ENCODE data around the gene EMILIN2.

Gene EMILIN2

DNA sequence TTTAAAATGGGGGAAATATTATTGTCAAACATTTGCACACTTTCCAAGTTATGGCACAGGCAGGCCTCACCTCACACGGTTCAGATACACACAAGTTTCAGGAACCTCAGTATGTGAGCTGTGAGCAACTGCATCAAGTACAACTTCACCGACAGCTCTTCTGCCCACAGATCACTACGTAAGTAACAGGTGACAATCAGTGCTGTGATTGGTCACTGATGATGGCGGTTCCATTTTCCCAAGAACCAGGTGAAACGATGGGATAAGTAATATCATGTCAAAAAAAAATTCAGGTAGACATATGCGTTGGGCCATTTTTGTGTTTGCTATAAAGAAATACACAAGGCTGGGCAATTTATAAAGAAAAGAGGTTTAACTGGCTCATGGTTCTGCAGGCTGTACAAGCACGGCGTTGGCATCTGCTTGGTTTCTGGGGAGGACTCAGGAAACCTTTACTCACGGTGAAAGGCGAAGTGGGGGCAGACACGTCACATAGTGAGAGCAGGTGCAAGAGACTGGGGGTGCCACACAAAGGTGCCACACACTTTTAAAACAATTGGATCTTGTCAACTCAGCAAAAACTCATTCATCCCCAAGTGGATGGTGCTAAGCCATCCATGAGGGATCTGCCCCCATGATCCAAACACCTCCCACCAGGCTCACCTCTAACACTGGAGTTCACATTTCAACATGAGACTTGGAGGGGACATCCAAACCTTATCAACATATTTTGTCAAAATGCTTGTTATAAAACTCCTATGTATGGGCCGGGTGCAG, 108.3 kb downstream of the EMILIN2 start:
- no peak for DNase-seq (ENCODE audit: low read depth, low spot score)

GRCh38 chr18:2956056-2956455, 109.2 kb downstream of the EMILIN2 start:
- DNase-seq (ENCODE audit: low read depth, low spot score) = no peak

DNA sequence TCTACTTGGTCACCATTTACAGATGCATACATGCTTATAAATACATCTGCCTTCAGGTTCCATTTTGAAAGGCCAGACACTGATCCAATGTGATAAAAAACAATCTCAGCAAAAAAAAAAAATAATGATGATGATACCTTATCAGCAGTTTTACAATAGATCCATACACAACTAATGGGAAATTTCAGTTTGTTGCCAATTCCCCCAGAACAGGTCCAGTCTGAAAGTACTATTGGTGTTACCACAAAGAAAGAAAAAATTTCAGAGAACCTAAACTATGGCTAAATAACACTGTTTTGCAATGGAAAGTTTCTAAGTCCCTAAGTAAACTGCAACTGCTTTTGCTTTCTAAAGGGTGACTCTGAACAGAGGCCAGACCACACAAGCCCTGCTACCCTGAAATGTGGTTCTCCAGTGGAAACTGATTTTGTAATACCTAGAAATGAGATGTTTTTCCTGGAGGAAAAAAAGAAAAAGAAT, 112.1 kb downstream of the EMILIN2 start:
- no peak for DNase-seq (ENCODE audit: low read depth, low spot score)

DNA sequence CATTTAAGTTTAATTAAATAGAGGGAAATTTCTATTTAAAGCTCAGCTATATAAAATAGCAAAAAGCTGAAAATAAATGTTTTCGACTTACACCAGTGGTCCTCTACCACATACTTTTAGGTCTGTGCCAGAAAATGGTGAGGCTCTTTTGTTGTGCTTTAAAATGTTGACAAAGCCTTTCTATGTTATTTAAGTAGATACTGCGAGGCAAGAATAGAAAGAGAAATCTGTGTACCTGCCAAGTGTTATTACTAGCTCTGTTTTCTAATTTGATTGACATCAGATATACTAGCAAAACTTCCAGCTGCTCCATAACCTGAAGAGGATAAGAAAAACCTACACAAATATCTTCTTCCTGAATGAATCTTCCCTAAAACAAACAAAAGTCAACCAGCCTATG, 112.5 kb downstream of the EMILIN2 start:
- DNase-seq (ENCODE audit: low read depth, low spot score) = no peak

DNA sequence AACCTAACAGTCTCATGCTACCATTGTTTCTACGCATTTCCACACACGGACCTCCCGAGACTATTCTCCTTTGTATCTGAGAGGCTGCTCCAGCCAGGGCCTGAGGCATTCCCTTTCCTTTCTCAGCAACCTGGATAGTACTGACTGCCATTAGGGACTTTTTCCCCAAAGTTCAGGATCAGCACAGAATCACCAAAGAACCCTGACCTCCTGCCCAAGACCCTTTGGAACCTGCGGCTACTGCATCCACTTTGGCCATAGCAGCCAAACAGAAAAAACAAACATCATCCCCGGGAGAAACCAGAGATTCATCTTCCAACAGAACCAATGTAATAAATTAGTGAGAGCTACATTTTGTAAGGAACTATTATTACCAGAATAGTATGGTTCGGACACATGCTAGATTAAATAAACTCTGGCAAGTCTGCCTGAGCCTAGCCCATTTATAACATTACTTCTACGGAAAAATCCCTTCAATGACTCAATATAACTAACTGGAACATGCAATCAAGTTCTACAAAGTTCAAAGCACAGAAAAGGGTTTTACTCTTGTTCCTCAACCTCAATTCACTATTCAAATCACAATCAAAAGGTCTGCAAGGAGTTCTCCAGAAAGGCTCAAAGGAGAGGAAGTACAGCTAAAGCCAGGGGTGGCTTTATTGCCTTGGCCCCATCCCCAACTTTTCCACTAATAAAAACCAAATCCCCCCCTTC, 114.3 kb downstream of the EMILIN2 start:
- no peak for DNase-seq (ENCODE audit: low read depth, low spot score)

- no peak for DNase-seq (ENCODE audit: low read depth, low spot score)
These were observed 115.0 kb downstream of the EMILIN2 start for GRCh38 chr18:2961821-2962220.

GRCh38 chr18:2963048-2963447, 116.2 kb downstream of the EMILIN2 start:
- no peak for DNase-seq (ENCODE audit: low read depth, low spot score)

DNA sequence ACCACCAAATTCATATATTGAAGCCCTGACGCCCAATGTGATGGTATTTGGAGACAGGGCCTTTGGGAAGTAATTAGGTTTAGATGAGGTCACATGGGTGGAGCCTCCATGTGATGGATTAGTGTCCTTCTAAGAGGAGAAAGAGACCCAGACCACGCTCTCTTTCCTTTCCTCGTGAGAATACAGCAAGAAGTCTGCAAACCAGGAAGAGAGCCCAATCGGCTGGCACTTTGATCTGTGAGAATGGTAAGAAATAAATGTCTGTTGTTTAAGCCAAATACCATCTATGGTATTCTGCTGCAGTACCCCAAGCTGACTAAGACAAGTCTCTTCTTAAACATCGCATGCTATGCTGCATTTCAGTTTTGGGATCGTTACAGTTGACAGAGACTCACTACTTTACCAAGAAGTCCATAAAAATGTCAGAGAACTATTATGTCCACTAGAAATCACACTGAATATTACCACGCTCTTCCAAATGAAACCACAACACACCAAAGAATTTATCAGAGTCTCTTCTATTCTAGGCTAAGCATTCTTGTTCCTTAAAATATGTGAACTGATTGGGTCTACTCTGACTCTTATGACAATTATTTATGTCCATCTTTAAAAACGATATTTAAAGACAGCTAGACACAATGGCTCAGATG, 117.7 kb downstream of the EMILIN2 start:
- DNase-seq (ENCODE audit: low read depth, low spot score) = no peak
